Breast epithelium (tissue), 3 donors: ENCODE data around the gene SHISA5.

Experiments used
- CTCF ChIP-seq, 3 donors: fragments of 450-650 bp; IDR thresholded peaks; one replicate each; pipeline ENCODE4 v1.5.1; 2016 to 2017; ENCODE audit warnings: antibody characterized with exemption in 3 of 3, mild to moderate bottlenecking in 3 of 3, moderate library complexity in 3 of 3
- POLR2A ChIP-seq: fragments of 450-650 bp; IDR thresholded peaks from one replicate; pipeline ENCODE4 v1.6.1; 2016; ENCODE audit warnings: antibody characterized with exemption, mild to moderate bottlenecking, moderate library complexity
- POLR2AphosphoS5 ChIP-seq, 3 donors: sonication (generic); formaldehyde crosslinking; IDR thresholded peaks; one replicate each; pipeline ENCODE4 v1.6.1; 2017; ENCODE audit warnings: antibody characterized with exemption in 3 of 3

- TF ChIP-seq CTCF (IDR thresholded peaks at IDR 0.05) = no peak
- TF ChIP-seq POLR2A = no peak
- TF ChIP-seq POLR2AphosphoS5 (IDR thresholded peaks at IDR 0.05) = no peak
These were observed 73.3 kb downstream of the SHISA5 start for GRCh38 chr3:48430708-48431101.
